Activated CD8-positive, alpha-beta memory T cell treated with anti-CD3 and anti-CD28 coated beads, Interleukin-2, amount 50 U/mL, for 48 hours (primary cell): ENCODE measurements around the gene ZFP90.

Experiments
- DNase-seq: peaks from one replicate; pipeline ENCODE4 v3.0.0-alpha.2; 2020

The ZFP90 gene

GRCh38 chr16:68592466-68593337, 53.6 kb downstream of the ZFP90 start:
- no peak for DNase-seq

DNA sequence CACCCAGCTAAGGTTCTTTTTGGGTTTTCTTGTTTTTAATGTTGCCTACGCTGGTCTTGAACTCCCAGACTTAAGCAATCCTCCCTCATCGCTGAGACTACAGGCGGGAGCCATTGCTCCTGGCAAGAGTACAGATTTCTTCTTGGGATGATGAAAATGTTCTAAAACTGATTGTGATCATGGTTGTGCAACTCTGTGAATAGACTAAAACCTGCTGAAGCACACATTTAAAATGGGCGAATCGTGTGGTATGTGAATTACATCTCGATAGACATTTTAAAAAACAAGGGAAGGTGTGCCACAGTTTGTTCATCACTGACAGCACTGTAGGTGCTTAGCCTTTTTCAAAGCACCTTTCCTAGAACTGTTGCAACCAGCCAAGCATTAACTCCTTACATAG, 57.2 kb downstream of the ZFP90 start:
- no peak for DNase-seq

- DNase-seq = no peak
These were observed 60.5 kb downstream of the ZFP90 start for GRCh38 chr16:68599586-68599985.

- DNase-seq = no peak
These were observed 66.7 kb downstream of the ZFP90 start for GRCh38 chr16:68605746-68606145.

DNA sequence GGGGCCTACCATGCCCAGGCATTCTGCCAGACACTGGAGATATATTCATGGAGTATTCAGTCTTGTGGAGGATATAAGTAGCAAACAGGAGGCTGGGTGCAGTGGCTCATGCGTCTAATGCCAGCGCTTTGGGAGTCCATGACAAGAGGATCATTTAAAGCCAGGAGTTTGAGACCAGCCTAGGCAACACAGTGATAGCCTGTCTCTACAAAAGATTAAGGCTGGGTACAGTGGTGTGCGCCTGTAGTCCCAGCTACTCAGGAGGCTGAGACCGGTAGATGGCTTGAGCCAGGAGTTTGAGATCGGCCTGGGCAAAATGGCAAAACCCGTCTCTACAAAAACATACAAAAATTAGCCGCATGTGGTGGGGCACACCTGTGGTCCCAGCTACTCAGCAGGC, 68.4 kb downstream of the ZFP90 start:
- no peak for DNase-seq

DNA sequence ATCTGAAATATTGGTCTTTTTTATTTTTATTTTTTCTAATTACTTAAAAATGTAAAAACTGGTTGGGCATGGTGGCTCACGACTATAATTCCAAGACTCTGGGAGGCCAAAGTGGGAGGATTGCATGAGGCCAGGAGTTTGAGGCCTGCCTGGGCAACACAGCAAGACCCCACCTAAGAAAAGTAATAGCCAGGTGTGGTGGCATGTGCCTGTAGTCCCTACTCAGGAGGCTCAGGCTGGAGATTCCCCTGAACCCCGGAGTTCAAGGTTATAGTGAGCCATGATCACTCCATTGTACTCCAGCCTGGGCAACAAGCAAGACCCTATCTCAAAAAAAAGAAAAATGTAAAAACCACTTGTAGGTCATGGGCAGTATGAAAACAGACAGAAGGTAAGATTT, 69.2 kb downstream of the ZFP90 start:
- no peak for DNase-seq

DNA sequence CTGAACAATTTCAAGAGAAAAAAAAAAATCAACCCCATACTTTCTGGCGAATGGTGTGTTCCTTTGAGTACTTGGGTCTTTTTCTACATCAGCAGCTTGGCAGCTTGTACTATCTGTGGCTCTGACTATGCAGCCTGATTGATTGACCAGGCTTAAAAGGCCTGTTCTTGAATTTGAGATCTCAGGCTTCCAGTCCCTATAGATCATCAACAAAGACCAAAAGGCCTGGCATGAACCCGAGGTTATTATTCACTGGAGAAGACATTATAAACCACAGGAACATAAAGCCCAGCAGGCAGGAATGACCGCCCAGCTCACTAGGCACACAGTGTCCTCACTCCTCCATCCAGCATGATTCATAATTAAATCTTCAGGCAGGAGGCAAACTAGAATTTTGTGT, 73.9 kb downstream of the ZFP90 start:
- DNase-seq = no peak

- no peak for DNase-seq
These were observed 78.6 kb downstream of the ZFP90 start for GRCh38 chr16:68617734-68618133.
